Myocyte (in vitro differentiated cells): ENCODE measurements around the gene MIXL1. TPM values are rescaled to one million over a fixed set of nuclear protein-coding genes. Genes with fewer than 3 reads are reported as not detected.

ENCODE experiments used
- DNase-seq: peaks from one replicate; pipeline ENCODE4 v3.0.0-alpha.2; 2012; ENCODE audit warnings: low read depth
- total RNA-seq: library from RNA; depleted of rRNA; stranded (reverse); fragments of >200 nt; gene quantifications from 2 replicates; pipeline ENCODE4 v1.2.3, GENCODE V29; 2014

The MIXL1 gene
- total RNA-seq, 1 donor from 2014 or later = not detected

DNA sequence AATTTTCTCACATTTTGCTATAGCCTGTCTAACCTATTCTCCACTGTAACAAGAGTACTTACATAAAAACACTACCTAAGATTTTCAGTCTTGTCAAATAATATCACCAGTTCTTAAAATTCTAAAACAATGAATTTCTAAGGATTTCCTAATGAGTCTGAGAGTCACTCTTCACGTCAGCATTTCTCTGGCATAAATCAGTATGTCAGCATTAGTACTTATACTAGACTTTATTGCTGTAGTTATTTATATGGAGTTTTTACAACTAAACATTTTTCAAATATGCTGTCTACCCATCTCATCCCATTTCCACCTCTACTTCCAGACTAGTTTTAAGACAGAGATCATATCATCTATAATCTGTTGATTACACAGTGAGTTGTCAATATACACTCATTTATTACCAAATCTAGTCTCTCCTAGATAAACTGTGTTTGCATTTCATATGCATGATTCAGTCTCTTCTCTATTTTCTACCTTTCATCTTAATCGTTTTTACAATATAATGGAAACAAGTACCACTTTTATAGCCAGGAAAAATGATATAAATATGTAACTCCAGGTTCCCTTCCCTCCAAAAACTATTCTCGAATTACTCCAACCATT lies 52.7 kb downstream of the MIXL1 start:
- DNase-seq = no peak

Other genes with a start within 250 kb of the MIXL1 start
- 29.2 and 31.0 TPM in 2 replicates for gene SDE2, start 224.3 kb upstream of the MIXL1 start, total RNA-seq
- 288 and 318 TPM in 2 replicates for gene H3-3A, start 160.9 kb upstream of the MIXL1 start, total RNA-seq
- 54.6 and 82.4 TPM in 2 replicates for gene ACBD3, start 36.9 kb upstream of the MIXL1 start, total RNA-seq
- gene LIN9, start 85.5 kb downstream of the MIXL1 start, total RNA-seq = 2.1 and 4.4 TPM in 2 replicates
- 69.2 and 79.3 TPM in 2 replicates for gene PARP1, start 184.4 kb downstream of the MIXL1 start, total RNA-seq